Thyroid gland (tissue), 4 donors: ENCODE results near the gene GRM1. TPM values are rescaled to one million over a fixed set of nuclear protein-coding genes. Genes with fewer than 3 reads are reported as not detected.

Source experiments
- DNase-seq, 2 donors: peaks; one replicate each; pipeline ENCODE4 v3.0.0-alpha.2; 2019
- H3K27ac ChIP-seq, 3 donors: fragments of 200-600 bp; sonication (generic); 1 replicate in 2 of 3; 2 replicates in 1 of 3; pipeline ENCODE4 v1.5.1; 2016 to 2019; ENCODE audit warnings: mild to moderate bottlenecking in 1 of 3, moderate library complexity in 1 of 3
- H3K27me3 ChIP-seq: fragments of 200-600 bp; sonication (generic); one replicate; pipeline ENCODE4 v1.5.1; 2019
- H3K36me3 ChIP-seq, 2 donors: fragments of 200-600 bp; sonication (generic); one replicate each; pipeline ENCODE4 v1.5.1; 2016 to 2019
- H3K4me1 ChIP-seq, 2 donors: fragments of 200-600 bp; sonication (generic); one replicate each; pipeline ENCODE4 v1.5.1; 2017 to 2019
- H3K4me3 ChIP-seq, 3 donors: fragments of 200-600 bp; sonication (generic); replicated peaks in 1 of 3; 1 replicate in 2 of 3; 2 replicates in 1 of 3; pipeline ENCODE4 v1.5.1; 2016; ENCODE audit warnings: mild to moderate bottlenecking in 1 of 3
- H3K9me3 ChIP-seq: fragments of 200-600 bp; sonication (generic); one replicate; pipeline ENCODE4 v1.5.1; 2017
- CTCF ChIP-seq, 6 experiments: fragments of 200-600 bp in 3 of 6; fragments of 450-650 bp in 3 of 6; sonication (generic) in 3 of 6; IDR thresholded peaks; one replicate each; pipeline ENCODE4 v1.5.1; 2016 to 2019; ENCODE audit warnings: antibody characterized with exemption in 6 of 6, mild to moderate bottlenecking in 2 of 6, inconsistent platforms in 1 of 6, moderate library complexity in 1 of 6
- POLR2A ChIP-seq, 2 donors: fragments of 450-650 bp; IDR thresholded peaks; one replicate each; pipeline ENCODE4 v1.6.1; 2017; ENCODE audit warnings: antibody characterized with exemption in 2 of 2, mild to moderate bottlenecking in 2 of 2, moderate library complexity in 1 of 2
- whole genome bisulfite sequencing, 2 donors: methylation state at CpG; one replicate each; pipeline ENCODE4 v1.1.5; 2017; 5-methylcytosine and 5-hydroxymethylcytosine counted together
- intact Hi-C: fragments of 100-400 bp; cut with DNase I; formaldehyde crosslinking; loops from one replicate; pipeline ENCODE4 v1.15.1; 2023
- total RNA-seq, 4 donors: library from RNA; depleted of rRNA; stranded (reverse); fragments of >200 nt; gene quantifications; one replicate each; pipeline ENCODE4 v1.2.3, GENCODE V29; 2016

GRM1 gene
- total RNA-seq, 4 donors from 2014 or later: 0.29 to 2.5 (median 0.48) TPM

- intact Hi-C loops: no loop called here
- Histone ChIP-seq H3K27me3 (no peaks in the 10 kb centered on the region), H3K4me3 (no peak overlapping the region), H3K4me1 (no peaks in the 10 kb centered on the region), H3K36me3 (no peaks in the 10 kb centered on the region), H3K9me3 (no peaks in the 10 kb centered on the region), H3K27ac (no peak overlapping the region)
- no peak for DNase-seq
- 34 to 44% methylated on average over 2 of the region's 2 CpGs for WGBS, 2 donors
- TF ChIP-seq CTCF (IDR thresholded peaks at IDR 0.05) (no peak), POLR2A (IDR thresholded peaks at IDR 0.05) (no peak)
These were observed 162.8 kb downstream of the GRM1 start for GRCh38 chr6:146191612-146192011.

GRCh38 chr6:146194434-146194833 is 165.6 kb downstream of the GRM1 start:
- WGBS, 2 donors: 69% methylated on average over 4 of the region's 4 CpGs
- H3K27ac ChIP-seq: no peak overlapping the region
- DNase-seq: no peak
- intact Hi-C loops: no loop called here
- no peaks in the 10 kb centered on the region for H3K9me3 ChIP-seq
- H3K36me3 ChIP-seq: no peaks in the 10 kb centered on the region
- TF ChIP-seq POLR2A (IDR thresholded peaks at IDR 0.05) (no peak), CTCF (IDR thresholded peaks at IDR 0.05) (no peak)
- no peaks in the 10 kb centered on the region for H3K27me3 ChIP-seq
- no peak overlapping the region for H3K4me3 ChIP-seq
- no peaks in the 10 kb centered on the region for H3K4me1 ChIP-seq

GRCh38 chr6:146200176-146200575 is 171.3 kb downstream of the GRM1 start:
- Histone ChIP-seq H3K9me3 (no peaks in the 10 kb centered on the region), H3K4me1 (no peaks in the 10 kb centered on the region), H3K27ac (no peak overlapping the region), H3K36me3 (no peaks in the 10 kb centered on the region), H3K4me3 (no peak overlapping the region), H3K27me3 (no peaks in the 10 kb centered on the region)
- intact Hi-C loops: no loop called here
- DNase-seq: no peak
- no peak for TF ChIP-seq POLR2A (IDR thresholded peaks at IDR 0.05)
- no peak for TF ChIP-seq CTCF (IDR thresholded peaks at IDR 0.05)
- WGBS, 2 donors: 45 to 61% methylated on average over 2 of the region's 2 CpGs

GRCh38 chr6:146202570-146202969 is 173.7 kb downstream of the GRM1 start:
- Histone ChIP-seq H3K4me1 (no peaks in the 10 kb centered on the region), H3K27ac (no peak overlapping the region), H3K27me3 (no peaks in the 10 kb centered on the region), H3K36me3 (no peaks in the 10 kb centered on the region), H3K4me3 (no peak overlapping the region), H3K9me3 (no peaks in the 10 kb centered on the region)
- intact Hi-C loops: no loop called here
- DNase-seq: no peak
- TF ChIP-seq POLR2A (IDR thresholded peaks at IDR 0.05) (no peak), CTCF (IDR thresholded peaks at IDR 0.05) (no peak)
- WGBS, 2 donors: 74 to 75% methylated on average over 9 of the region's 9 CpGs

- Histone ChIP-seq H3K9me3 (no peaks in the 10 kb centered on the region), H3K27me3 (no peaks in the 10 kb centered on the region), H3K4me3 (no peak overlapping the region), H3K4me1 (no peaks in the 10 kb centered on the region), H3K36me3 (no peaks in the 10 kb centered on the region), H3K27ac (no peak overlapping the region)
- TF ChIP-seq CTCF (IDR thresholded peaks at IDR 0.05): no peak
- WGBS, 2 donors: 83 to 86% methylated on average over 3 of the region's 3 CpGs
- intact Hi-C loops: no loop called here
- DNase-seq: no peak
These were observed 181.1 kb downstream of the GRM1 start for GRCh38 chr6:146209942-146210341.
